ENCODE results near the gene SEMA3F. TPM values are rescaled to one million over a fixed set of nuclear protein-coding genes. Genes with fewer than 3 reads are reported as not detected.

Gene SEMA3F
- total RNA-seq, 6 experiments from 2014 or later: 1.2 to 5.9 (median 4.2) TPM

GRCh38 chr3:50150863-50151686, 4.0 kb upstream of the SEMA3F start:
- intact Hi-C loops (cut with DNase I): no loop called here
- H3K4me1 ChIP-seq: peaks cover 0 to 11% (median 0%) of the 10 kb centered on the region in 4 donors
- no peak overlapping the region for H3K27ac ChIP-seq
- WGBS (ENCODE audit: insufficient coverage, low coverage, low lambda C conversion rate, missing lambda C conversion rate): 20% methylated on average over 1 of the region's 18 CpGs
- no peaks in the 10 kb centered on the region for H3K36me3 ChIP-seq
- H3K9me3 ChIP-seq: no peaks in the 10 kb centered on the region
- H3K4me3 ChIP-seq: no peak overlapping the region
- DNase-seq (no peak), ATAC-seq (no peak)
- TF ChIP-seq CTCF (IDR thresholded peaks at IDR 0.05) (no peak), POLR2A (IDR thresholded peaks at IDR 0.05) (no peak)
- no peaks in the 10 kb centered on the region for H3K27me3 ChIP-seq

GRCh38 chr3:50151728-50152127, 3.4 kb upstream of the SEMA3F start:
- WGBS (ENCODE audit: insufficient coverage, low coverage, low lambda C conversion rate, missing lambda C conversion rate): 100% methylated on average over 1 of the region's 5 CpGs
- Histone ChIP-seq H3K36me3 (no peaks in the 10 kb centered on the region), H3K27me3 (no peaks in the 10 kb centered on the region), H3K27ac (no peak overlapping the region), H3K4me3 (no peak overlapping the region), H3K4me1 (peaks cover 0 to 11% (median 0%) of the 10 kb centered on the region in 4 donors), H3K9me3 (no peaks in the 10 kb centered on the region)
- intact Hi-C loops (cut with DNase I): no loop called here
- TF ChIP-seq CTCF (IDR thresholded peaks at IDR 0.05): no peak
- no peak for TF ChIP-seq POLR2A (IDR thresholded peaks at IDR 0.05)
- DNase-seq: no peak
- no peak for ATAC-seq

- Histone ChIP-seq H3K27ac (no peak overlapping the region), H3K36me3 (no peaks in the 10 kb centered on the region), H3K9me3 (no peaks in the 10 kb centered on the region), H3K4me3 (peak overlapping the region in 1 of 3 donors; percentile 37), H3K27me3 (no peaks in the 10 kb centered on the region), H3K4me1 (peaks cover 0 to 11% (median 0%) of the 10 kb centered on the region in 4 donors)
- no peak for DNase-seq
- TF ChIP-seq CTCF (IDR thresholded peaks at IDR 0.05) (no peak), POLR2A (IDR thresholded peaks at IDR 0.05) (no peak)
- 44% methylated on average over 7 of the region's 9 CpGs for WGBS (ENCODE audit: insufficient coverage, low coverage, low lambda C conversion rate, missing lambda C conversion rate)
- intact Hi-C loops (cut with DNase I): no loop called here
- no peak for ATAC-seq
Measured at GRCh38 chr3:50153782-50154475, 1.2 kb upstream of the SEMA3F start.

GRCh38 chr3:50154476-50154839, 666 bp upstream of the SEMA3F start:
- Histone ChIP-seq H3K9me3 (no peaks in the 10 kb centered on the region), H3K27me3 (no peaks in the 10 kb centered on the region), H3K4me3 (peak overlapping the region; percentile 32 to 54 (median 37)), H3K36me3 (no peaks in the 10 kb centered on the region), H3K27ac (no peak overlapping the region), H3K4me1 (peaks cover 0 to 11% (median 0%) of the 10 kb centered on the region in 4 donors)
- DNase-seq (no peak), ATAC-seq (peak; percentile 17 to 48 (median 29))
- 0% methylated on average over 4 of the region's 34 CpGs for WGBS (ENCODE audit: insufficient coverage, low coverage, low lambda C conversion rate, missing lambda C conversion rate)
- TF ChIP-seq POLR2A (IDR thresholded peaks at IDR 0.05) (no peak), CTCF (IDR thresholded peaks at IDR 0.05) (peak in 2 of 4 donors; percentile 7 to 20)
- intact Hi-C loops (cut with DNase I): no loop called here

Measured in right lobe of liver (tissue), 6 donors.